Testis (tissue), 3 donors: ENCODE measurements around the gene DPH3. TPM values are rescaled to one million over a fixed set of nuclear protein-coding genes. Genes with fewer than 3 reads are reported as not detected.
A peak's percentile ranks its signal among the peaks of the same experiment; 100 is the strongest.

Experiments used
- DNase-seq: peaks from one replicate; pipeline ENCODE4 v3.0.0-alpha.2; 2019
- H3K27ac ChIP-seq, 2 donors: fragments of 200-600 bp; sonication (generic); one replicate each; pipeline ENCODE4 v1.5.1; 2019
- H3K27me3 ChIP-seq: fragments of 200-600 bp; sonication (generic); one replicate; pipeline ENCODE4 v1.5.1; 2019
- H3K36me3 ChIP-seq: fragments of 200-600 bp; sonication (generic); one replicate; pipeline ENCODE4 v1.5.1; 2017; ENCODE audit warnings: low read depth; ENCODE audit errors: missing control alignments
- H3K4me1 ChIP-seq: fragments of 200-600 bp; sonication (generic); one replicate; pipeline ENCODE4 v1.5.1; 2019
- H3K4me3 ChIP-seq, 2 donors: fragments of 200-600 bp; sonication (generic); one replicate each; pipeline ENCODE4 v1.5.1; 2017 to 2019
- H3K9me3 ChIP-seq: fragments of 200-600 bp; sonication (generic); one replicate; pipeline ENCODE4 v1.5.1; 2017
- POLR2A ChIP-seq: fragments of 450-650 bp; IDR thresholded peaks from one replicate; pipeline ENCODE4 v1.6.1; 2017; ENCODE audit warnings: antibody characterized with exemption, mild to moderate bottlenecking, moderate library complexity
- WGBS, 2 donors: methylation state at CpG; one replicate each; pipeline ENCODE4 v1.1.5; 2018; 5-methylcytosine and 5-hydroxymethylcytosine counted together
- intact Hi-C: fragments of 100-400 bp; cut with DNase I; formaldehyde crosslinking; loops from one replicate; pipeline ENCODE4 v1.15.1; 2023; ENCODE audit warnings: low total_unique reads
- polyA plus RNA-seq: library from polyadenylated mRNA; stranded (reverse); fragments of 350-450 nt; fragmentation: Illumina TruSeq; extraction: RNeasy Lipid Tissue Mini Kit (QIAGEN cat#74804); gene quantifications from one replicate; pipeline ENCODE4 v1.2.3, GENCODE V29; 2014; ENCODE audit warnings: low read depth, low replicate concordance; ENCODE audit not compliant: insufficient read depth
- total RNA-seq, 2 donors: library from RNA; depleted of rRNA; stranded (reverse); fragments of >200 nt; gene quantifications; one replicate each; pipeline ENCODE4 v1.2.3, GENCODE V29; 2016
- TF ChIP-seq, protein P1 (sequence below), 3 experiments: fragments of 450-650 bp in 2 of 3; fragments of 200-600 bp in 1 of 3; sonication (generic) in 1 of 3; IDR thresholded peaks; one replicate each; pipeline ENCODE4 v1.5.1; 2016 to 2019; ENCODE audit warnings: antibody characterized with exemption in 3 of 3, mild to moderate bottlenecking in 2 of 3, moderate library complexity in 1 of 3

DPH3 gene
- total and polyA plus RNA-seq, 3 donors from 2014 or later: 14.6 to 23.6 (median 14.7) TPM

- intact Hi-C loops: no loop called here
- H3K27ac ChIP-seq: no peak overlapping the region
- H3K4me1 ChIP-seq: no peaks in the 10 kb centered on the region
- H3K36me3 ChIP-seq: no peaks in the 10 kb centered on the region
- no peak overlapping the region for H3K4me3 ChIP-seq
- DNase-seq: no peak
- TF ChIP-seq, protein P1, sequence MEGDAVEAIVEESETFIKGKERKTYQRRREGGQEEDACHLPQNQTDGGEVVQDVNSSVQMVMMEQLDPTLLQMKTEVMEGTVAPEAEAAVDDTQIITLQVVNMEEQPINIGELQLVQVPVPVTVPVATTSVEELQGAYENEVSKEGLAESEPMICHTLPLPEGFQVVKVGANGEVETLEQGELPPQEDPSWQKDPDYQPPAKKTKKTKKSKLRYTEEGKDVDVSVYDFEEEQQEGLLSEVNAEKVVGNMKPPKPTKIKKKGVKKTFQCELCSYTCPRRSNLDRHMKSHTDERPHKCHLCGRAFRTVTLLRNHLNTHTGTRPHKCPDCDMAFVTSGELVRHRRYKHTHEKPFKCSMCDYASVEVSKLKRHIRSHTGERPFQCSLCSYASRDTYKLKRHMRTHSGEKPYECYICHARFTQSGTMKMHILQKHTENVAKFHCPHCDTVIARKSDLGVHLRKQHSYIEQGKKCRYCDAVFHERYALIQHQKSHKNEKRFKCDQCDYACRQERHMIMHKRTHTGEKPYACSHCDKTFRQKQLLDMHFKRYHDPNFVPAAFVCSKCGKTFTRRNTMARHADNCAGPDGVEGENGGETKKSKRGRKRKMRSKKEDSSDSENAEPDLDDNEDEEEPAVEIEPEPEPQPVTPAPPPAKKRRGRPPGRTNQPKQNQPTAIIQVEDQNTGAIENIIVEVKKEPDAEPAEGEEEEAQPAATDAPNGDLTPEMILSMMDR (IDR thresholded peaks at IDR 0.05): no peak
- no peak for TF ChIP-seq POLR2A
- H3K27me3 ChIP-seq: no peaks in the 10 kb centered on the region
- 86 to 89% methylated on average over 3 of the region's 3 CpGs for WGBS, 2 donors
- no peaks in the 10 kb centered on the region for H3K9me3 ChIP-seq
Observed at GRCh38 chr3:16219777-16220176, 45.0 kb downstream of the DPH3 start.

GRCh38 chr3:16216373-16216935, 48.3 kb downstream of the DPH3 start:
- Histone ChIP-seq H3K27ac (no peak overlapping the region), H3K4me1 (no peaks in the 10 kb centered on the region), H3K4me3 (no peak overlapping the region), H3K36me3 (no peaks in the 10 kb centered on the region), H3K27me3 (no peaks in the 10 kb centered on the region), H3K9me3 (no peaks in the 10 kb centered on the region)
- no peak for TF ChIP-seq POLR2A
- TF ChIP-seq, protein P1 (IDR thresholded peaks at IDR 0.05): no peak
- DNase-seq: peak; percentile 21
- intact Hi-C loops: no loop called here
- 76 to 82% methylated on average over 17 of the region's 17 CpGs for WGBS, 2 donors

DNA sequence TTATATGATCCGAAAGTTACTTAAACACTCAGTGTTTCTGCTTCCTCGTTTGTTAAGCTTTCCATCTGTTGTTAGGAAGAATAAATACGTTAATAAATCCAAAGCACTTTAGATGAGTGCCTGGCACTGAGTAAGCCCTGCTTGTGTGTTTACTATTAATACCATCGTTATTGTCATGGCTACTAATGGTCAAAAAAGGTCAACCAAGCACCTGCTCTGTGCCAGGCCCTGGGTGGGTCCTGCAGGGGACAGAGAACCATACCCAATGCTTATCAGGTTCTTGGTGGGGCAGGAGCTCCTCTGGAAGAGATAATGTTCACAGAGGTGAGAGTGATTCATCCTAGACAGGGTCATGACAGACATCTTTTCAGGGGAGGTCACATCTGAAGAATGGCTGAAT, 50.4 kb downstream of the DPH3 start:
- intact Hi-C loops: no loop called here
- DNase-seq: no peak
- Histone ChIP-seq H3K4me3 (no peak overlapping the region), H3K9me3 (no peaks in the 10 kb centered on the region), H3K36me3 (no peaks in the 10 kb centered on the region), H3K4me1 (no peaks in the 10 kb centered on the region), H3K27ac (no peak overlapping the region), H3K27me3 (no peaks in the 10 kb centered on the region)
- 71 to 88% methylated on average over 4 of the region's 4 CpGs for WGBS, 2 donors
- TF ChIP-seq, protein P1 (IDR thresholded peaks at IDR 0.05): no peak
- TF ChIP-seq POLR2A: no peak

GRCh38 chr3:16211176-16211904, 53.4 kb downstream of the DPH3 start:
- Histone ChIP-seq H3K9me3 (no peaks in the 10 kb centered on the region), H3K4me1 (no peaks in the 10 kb centered on the region), H3K27ac (no peak overlapping the region), H3K27me3 (no peaks in the 10 kb centered on the region), H3K4me3 (no peak overlapping the region), H3K36me3 (no peaks in the 10 kb centered on the region)
- WGBS, 2 donors: 91 to 94% methylated on average over 9 of the region's 9 CpGs
- TF ChIP-seq, protein P1 (IDR thresholded peaks at IDR 0.05): no peak
- no peak for TF ChIP-seq POLR2A
- DNase-seq: no peak
- intact Hi-C loops: no loop called here

Other genes starting within 250 kb of the DPH3 start
- 10 to 100 TPM in 1 of 2 donors, 1 to 10 TPM in 1; 6.6 to 13.0 TPM for gene GALNT15, start 90.3 kb downstream of the DPH3 start, total RNA-seq
- gene GALNT15, start 90.3 kb downstream of the DPH3 start, polyA plus RNA-seq: 16.5 TPM
- gene OXNAD1, start 269 bp upstream of the DPH3 start, total RNA-seq: 10 to 100 TPM; 27.3 to 31.2 TPM
- 11.8 TPM for gene OXNAD1, start 269 bp upstream of the DPH3 start, polyA plus RNA-seq
- gene RFTN1, start 248.8 kb upstream of the DPH3 start, total RNA-seq: 10 to 100 TPM; 20.8 to 25.7 TPM
- 22.2 TPM for gene RFTN1, start 248.8 kb upstream of the DPH3 start, polyA plus RNA-seq